GM21526 (cell line): Measurements from ENCODE around the gene KCND2.
"Not testable (repeated sequence)": the region's sequence is repeated elsewhere in the genome, so short reads cannot be mapped to it uniquely, and the experiment has no call there.

Experiments
- ATAC-seq: cut with Tn5 transposase; IDR thresholded peaks from one replicate; pipeline ENCODE4 v1.9.1; 2021; ENCODE audit warnings: moderate library complexity; ENCODE audit not compliant: unreplicated experiment, low FRiP score

KCND2 gene

GRCh38 chr7:120731271-120731670 lies 458.3 kb downstream of the KCND2 start:
- ATAC-seq = no peak

- no peak for ATAC-seq
Observed at GRCh38 chr7:120732256-120732655, 459.3 kb downstream of the KCND2 start.

GRCh38 chr7:120733143-120733542 lies 460.2 kb downstream of the KCND2 start:
- ATAC-seq = no peak

- no peak for ATAC-seq
Observed at GRCh38 chr7:120733835-120734234, 460.9 kb downstream of the KCND2 start.

- no peak for ATAC-seq
Observed at GRCh38 chr7:120735791-120736190, 462.8 kb downstream of the KCND2 start.

GRCh38 chr7:120738816-120739215 lies 465.8 kb downstream of the KCND2 start:
- ATAC-seq = no peak

GRCh38 chr7:120740348-120740747 lies 467.4 kb downstream of the KCND2 start:
- no peak for ATAC-seq

- no peak for ATAC-seq
Observed at GRCh38 chr7:120741371-120742042, 468.5 kb downstream of the KCND2 start.

- no peak for ATAC-seq
Observed at GRCh38 chr7:120742372-120742771, 469.4 kb downstream of the KCND2 start.

- ATAC-seq = no peak
Observed at GRCh38 chr7:120743128-120743527, 470.2 kb downstream of the KCND2 start.

GRCh38 chr7:120760050-120760449 lies 487.1 kb downstream of the KCND2 start:
- peak; percentile 72 for ATAC-seq

GRCh38 chr7:120760851-120761250 lies 487.9 kb downstream of the KCND2 start:
- ATAC-seq = no peak

- no peak for ATAC-seq
Observed at GRCh38 chr7:120770206-120770605, 497.2 kb downstream of the KCND2 start.

- ATAC-seq = no peak
Observed at GRCh38 chr7:120774481-120774880, 501.5 kb downstream of the KCND2 start.

- ATAC-seq = no peak
Observed at GRCh38 chr7:120775755-120776154, 502.8 kb downstream of the KCND2 start.

GRCh38 chr7:120779078-120779477 lies 506.1 kb downstream of the KCND2 start:
- ATAC-seq = not testable (repeated sequence)

GRCh38 chr7:120780451-120780850 lies 507.5 kb downstream of the KCND2 start:
- ATAC-seq = not testable (repeated sequence)

- ATAC-seq = no peak
Observed at GRCh38 chr7:120780938-120781337, 508.0 kb downstream of the KCND2 start.

- not testable (repeated sequence) for ATAC-seq
Observed at GRCh38 chr7:120781924-120782323, 508.9 kb downstream of the KCND2 start.

- no peak for ATAC-seq
Observed at GRCh38 chr7:120783273-120783672, 510.3 kb downstream of the KCND2 start.

- no peak for ATAC-seq
Observed at GRCh38 chr7:120783721-120784120, 510.7 kb downstream of the KCND2 start.

- ATAC-seq = no peak
Observed at GRCh38 chr7:120785095-120785494, 512.1 kb downstream of the KCND2 start.
